ENCODE data around the gene RASEF. TPM values are rescaled to one million over a fixed set of nuclear protein-coding genes. Genes with fewer than 3 reads are reported as not detected.
A peak's percentile ranks its signal among the peaks of the same experiment; 100 is the strongest.
"Not testable (repeated sequence)": the region's sequence is repeated elsewhere in the genome, so short reads cannot be mapped to it uniquely, and the experiment has no call there.

RASEF gene
- 4.1 TPM for polyA plus RNA-seq (2012; ENCODE audit: insufficient read depth, insufficient read length)

DNA sequence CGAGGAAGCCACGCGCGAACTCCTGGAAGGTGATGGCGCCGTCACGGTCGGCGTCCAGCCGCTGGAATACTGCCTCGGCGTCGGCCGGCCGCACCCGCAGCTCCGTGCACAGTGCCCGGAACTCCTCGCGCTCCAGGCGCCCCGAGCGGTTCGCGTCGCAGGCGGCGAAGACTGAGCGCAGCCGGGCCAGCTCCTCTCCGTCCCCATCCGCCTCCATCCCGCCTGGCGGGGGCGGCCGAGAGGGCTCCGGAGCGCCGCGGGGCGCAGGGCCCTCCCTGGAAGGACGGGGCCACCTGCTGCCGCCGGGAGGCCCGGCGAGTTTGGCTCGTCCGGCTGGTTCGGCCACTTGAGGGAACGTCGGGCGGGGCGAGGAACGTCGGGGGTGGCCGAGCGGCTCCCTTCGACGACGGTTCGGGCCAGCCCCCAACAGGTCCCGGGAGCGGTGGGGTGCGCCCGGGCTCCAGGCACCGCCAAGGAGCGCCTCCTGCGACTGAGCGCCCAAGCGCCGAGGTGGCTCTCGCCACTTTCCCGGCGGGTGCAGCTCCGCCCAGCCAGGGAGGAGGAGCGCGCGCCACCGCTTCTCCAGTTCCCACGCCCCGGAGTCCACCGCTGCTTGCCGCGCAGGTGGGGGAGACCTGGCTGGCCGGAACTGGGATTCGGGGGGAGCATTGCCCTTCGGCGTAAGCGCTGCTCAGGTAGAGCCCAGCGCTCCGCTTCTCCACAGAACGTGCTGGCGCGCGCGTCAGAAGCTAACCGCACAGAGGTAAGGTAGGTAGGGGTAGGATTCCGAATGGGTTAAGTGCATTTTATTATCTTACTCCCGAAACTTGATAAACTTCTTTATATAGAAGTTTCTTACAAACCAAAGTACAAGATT is at the start of gene RASEF:
TSS of gene RASEF (minus strand) at position 492 of the 877 bp plus-strand sequence. CDS start at position 217, 275 bp downstream.
- H3K4me3 ChIP-seq (ENCODE audit: low read length), result peak within 1 kb of the TSS; percentile 7; the same call in 1 of the 2 replicates
- no peak for DNase-seq (ENCODE audit: low read depth, low spot score)

DNA sequence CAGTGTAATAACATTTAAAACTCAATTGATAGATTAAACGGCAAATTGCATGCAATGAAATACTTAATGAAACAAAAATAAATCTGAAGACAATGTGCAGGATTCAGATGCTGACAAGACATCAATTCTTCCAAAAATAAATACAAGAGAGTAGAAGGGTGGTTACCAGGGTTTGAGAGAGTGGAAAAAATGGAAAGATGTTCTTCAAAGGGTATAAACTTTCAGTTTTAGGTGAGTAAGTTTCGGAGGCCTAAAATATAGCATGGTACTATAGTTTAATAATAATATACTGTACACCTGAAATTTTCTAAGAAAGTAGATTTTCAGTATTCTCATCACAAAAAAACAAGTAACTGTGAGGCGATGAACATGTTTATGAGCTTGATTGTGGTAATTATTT is 48.2 kb upstream of the RASEF start:
- no peak overlapping the region for H3K4me3 ChIP-seq (ENCODE audit: low read length)
- DNase-seq (ENCODE audit: low read depth, low spot score), result no peak

DNA sequence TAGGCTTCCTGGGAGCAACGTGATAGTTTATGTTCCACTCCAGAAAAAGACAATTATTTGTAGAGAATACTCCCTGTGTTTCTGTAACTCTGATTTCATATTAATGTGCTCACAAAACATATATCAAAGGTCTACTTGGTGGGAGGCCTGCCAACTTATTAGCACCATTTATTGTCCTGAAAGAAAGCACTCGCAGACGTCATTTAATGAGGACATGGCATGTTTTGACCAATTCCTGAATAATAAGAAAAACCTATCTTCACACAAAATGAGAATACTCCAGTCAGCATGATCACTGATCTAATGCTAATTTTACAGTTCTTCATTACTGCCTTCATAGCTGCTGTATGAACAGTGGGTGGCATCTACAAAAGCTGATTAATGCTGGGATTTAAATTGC is 46.4 kb upstream of the RASEF start:
- no peak for DNase-seq (ENCODE audit: low read depth, low spot score)
- no peak overlapping the region for H3K4me3 ChIP-seq (ENCODE audit: low read length)

DNA sequence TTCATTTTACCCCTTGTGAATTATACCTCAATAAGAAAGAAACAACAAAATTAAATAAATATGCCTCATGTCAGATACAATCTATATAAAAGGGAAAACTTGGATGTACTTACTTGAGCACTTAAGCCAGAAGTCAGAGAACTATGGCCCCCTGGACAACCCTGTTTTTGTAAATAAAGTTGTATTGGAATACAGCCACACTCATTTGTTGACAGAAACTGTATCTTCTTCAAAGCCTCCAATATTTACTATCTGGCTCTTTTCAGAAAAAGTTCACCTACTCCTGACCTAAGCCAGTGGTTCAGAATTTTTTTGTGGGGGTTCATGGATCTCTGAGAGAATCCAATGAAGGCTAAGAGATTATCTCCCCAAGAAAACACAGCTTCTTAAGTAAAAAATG is 45.3 kb upstream of the RASEF start:
- H3K4me3 ChIP-seq (ENCODE audit: low read length), result no peak overlapping the region
- DNase-seq (ENCODE audit: low read depth, low spot score), result no peak

DNA sequence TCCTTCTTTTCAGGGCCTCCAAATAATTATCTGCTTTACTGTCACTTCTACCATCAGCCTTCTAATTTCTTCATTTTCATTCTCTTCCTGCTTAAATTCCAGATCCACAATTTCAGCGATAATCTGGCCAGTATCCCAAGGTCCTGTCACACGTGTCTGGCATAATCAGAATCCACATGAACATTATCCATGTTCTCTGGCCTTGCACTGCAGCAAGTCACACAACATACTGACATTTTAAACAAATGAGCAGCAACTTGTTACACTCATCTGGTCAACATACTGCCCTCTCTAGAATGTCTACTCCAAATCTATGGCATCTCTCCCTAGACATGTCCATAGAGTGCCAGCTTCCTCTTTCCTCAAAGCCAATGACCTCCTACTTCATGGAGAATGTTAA is 43.8 kb upstream of the RASEF start:
- no peak overlapping the region for H3K4me3 ChIP-seq (ENCODE audit: low read length)
- DNase-seq (ENCODE audit: low read depth, low spot score), result no peak

DNA sequence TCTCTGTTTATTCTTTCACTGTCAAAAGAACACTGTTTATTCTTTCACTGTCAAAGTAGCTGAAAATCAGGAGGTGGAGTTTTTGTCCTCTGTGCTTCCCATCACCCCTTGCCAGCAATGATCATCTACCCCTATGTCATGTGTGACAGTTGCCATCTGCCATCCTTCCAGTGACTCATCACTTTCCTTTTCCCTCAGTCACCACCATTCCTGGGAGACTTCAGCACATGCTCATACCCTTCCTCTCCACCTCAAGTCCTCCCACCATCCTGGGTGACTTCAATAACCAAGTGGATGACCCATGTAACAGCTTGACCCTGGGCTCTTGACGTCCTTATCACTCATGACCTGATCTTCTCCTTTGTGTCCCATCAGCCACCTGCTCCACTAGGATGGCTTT is 43.3 kb upstream of the RASEF start:
- no peak for DNase-seq (ENCODE audit: low read depth, low spot score)
- H3K4me3 ChIP-seq (ENCODE audit: low read length), result no peak overlapping the region

DNA sequence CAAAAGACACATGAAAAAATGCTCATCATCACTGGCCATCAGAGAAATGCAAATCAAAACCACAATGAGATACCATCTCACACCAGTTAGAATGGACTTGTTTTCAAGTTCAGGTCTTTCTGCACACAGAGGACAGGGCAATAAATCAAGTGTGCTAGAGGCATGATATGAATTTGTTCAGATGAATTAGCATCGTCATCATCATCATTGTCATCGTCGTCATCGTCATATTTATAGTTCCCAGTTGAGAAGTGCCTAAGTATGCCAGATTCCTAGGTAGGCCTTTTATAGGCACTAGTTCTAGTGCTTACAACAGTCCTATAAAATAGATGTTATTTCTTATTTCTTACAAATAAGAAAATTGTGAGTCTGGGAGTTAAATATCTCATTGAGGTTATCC is 34.7 kb upstream of the RASEF start:
- no peak for DNase-seq (ENCODE audit: low read depth, low spot score)
- no peak overlapping the region for H3K4me3 ChIP-seq (ENCODE audit: low read length)

DNA sequence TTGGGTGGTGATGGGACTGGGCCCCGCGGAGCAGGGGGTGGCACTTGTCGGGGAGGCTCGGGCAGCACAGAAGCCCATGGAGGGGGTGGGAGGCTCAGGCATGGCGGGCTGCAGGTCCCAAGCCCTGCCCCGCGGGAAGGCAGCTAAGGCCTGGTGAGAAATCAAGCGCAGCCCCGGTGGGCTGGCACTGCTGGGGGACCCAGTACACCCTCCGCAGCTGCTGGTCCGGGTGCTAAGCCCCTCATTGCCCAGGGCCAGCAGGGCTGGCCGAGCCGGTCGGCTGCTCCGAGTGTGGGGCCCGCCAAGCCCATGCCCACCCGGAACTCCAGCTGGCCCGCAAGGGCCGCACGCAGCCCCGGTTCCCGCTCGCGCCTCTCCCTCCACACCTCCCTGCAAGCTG is 30.4 kb upstream of the RASEF start:
- DNase-seq (ENCODE audit: low read depth, low spot score); H3K4me3 ChIP-seq (ENCODE audit: low read length): not testable (repeated sequence)

DNA sequence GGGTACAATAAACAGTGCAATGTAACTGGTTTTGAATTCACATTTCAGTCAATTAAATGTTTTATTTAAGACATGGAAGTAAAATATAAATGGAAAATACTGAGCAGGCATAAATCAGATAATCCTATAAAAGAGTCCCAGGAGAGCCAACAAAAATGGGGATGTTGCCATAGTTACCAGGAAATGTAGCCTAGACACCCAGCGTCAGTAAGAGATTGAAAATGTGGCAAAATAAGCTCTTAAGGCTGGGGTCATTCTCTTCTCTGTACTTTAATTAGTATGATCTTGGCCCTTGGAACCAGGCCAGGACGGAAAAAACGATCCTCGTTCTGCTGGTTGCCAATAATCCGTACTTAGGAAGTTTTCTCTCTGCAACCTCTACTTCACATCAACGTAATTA is 18.9 kb upstream of the RASEF start:
- H3K4me3 ChIP-seq (ENCODE audit: low read length), result no peak overlapping the region
- DNase-seq (ENCODE audit: low read depth, low spot score), result no peak

DNA sequence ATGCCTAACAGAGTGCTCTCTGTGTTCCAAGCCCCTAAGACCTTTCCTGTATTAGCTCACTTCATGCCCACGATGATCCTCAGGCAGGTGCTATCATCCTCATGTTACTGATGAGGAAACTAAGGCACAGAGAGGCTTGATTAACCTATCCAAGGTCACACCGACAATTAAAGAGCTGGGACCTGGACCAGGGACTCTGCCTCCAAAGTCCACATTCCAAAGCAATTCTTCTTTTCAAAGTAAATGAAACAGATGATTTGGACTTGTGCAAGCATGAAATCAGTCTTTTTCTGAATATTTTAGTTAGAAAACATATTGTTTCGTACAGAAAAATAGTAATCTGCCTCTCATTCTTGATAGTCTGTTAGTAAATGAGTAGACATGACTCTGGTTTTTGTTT is 18.1 kb upstream of the RASEF start:
- DNase-seq (ENCODE audit: low read depth, low spot score), result no peak
- H3K4me3 ChIP-seq (ENCODE audit: low read length), result no peak overlapping the region

DNA sequence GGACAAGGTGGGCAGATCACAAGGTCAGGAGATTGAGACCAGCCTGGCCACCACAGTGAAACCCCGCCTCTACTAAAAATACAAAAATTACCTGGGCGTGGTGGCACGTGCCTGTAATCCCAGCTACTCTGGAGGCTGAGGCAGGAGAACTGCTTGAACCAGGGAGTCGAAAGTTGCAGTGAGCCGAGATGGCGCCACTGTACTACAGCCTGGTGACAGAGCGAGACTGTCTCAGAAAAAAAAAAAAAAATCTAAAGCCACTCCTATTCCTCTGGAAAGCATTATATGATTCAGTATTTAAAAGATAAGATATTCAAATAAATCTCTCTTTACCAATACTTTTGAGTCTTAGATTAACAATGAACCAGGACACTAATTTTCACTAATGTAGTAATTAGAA is 13.0 kb upstream of the RASEF start:
- not testable (repeated sequence) for H3K4me3 ChIP-seq (ENCODE audit: low read length); DNase-seq (ENCODE audit: low read depth, low spot score)

DNA sequence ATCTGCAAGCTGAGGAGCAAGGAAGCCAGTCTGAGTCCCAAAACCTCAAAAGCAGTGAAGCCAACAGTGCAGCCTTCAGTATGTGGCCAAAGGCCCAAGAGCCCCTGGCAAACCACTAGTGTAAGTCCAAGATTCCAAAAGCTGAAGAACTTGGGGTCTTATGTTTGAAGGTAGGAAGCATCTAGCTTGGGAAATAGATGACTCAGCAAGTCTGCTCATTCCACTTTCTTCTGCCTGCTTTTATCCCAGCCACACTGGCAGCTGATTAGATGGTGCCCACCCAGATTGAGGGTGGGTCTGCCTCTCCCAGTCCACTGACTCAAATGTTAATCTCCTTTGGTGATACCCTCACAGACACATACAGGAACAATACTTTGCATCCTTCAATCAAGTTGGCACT is 9.6 kb upstream of the RASEF start:
- not testable (repeated sequence) for DNase-seq (ENCODE audit: low read depth, low spot score)

DNA sequence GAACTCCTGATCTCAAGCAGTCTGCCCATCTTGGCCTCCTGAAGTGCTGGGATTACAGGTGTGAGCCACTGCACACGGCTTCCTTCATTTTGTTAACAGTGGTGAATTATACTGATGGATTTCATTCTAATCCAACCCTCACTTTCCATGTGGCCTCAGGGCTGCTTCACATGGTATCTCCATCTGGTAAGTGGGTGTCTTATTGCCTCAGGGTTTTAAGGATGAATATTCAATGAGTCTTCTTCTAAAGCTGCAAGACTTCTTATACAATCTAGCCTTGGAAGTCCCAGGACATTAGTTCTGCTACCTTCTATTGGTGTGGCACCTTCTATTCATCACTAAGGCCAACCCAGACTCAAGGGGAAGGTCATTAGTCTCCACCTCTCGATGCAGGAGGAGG is 8.7 kb upstream of the RASEF start:
- no peak for DNase-seq (ENCODE audit: low read depth, low spot score)
- H3K4me3 ChIP-seq (ENCODE audit: low read length), result no peak overlapping the region

More for the DNA sequence above, 9.6 kb upstream of the RASEF start:
- not testable (repeated sequence) for H3K4me3 ChIP-seq (ENCODE audit: low read length)

DNA sequence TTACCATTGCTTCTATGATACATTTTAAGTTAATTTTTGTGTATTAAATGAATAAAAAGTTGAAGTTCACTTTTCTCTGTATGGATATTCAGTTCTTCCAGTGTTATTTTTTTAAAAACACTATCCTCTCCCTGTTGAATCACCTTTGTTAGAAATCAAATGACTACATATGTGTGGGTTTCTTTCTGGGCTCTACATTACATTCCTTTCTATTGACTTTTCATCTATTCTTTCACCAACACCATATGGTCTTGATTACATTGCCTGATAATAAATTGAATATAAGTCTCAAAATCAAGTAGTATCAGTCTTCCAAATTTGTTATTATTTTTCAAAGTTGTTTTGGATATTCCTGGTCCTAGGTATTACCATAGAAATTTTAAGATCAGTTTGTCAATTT is 7.3 kb upstream of the RASEF start:
- H3K4me3 ChIP-seq (ENCODE audit: low read length), result no peak overlapping the region
- no peak for DNase-seq (ENCODE audit: low read depth, low spot score)

DNA sequence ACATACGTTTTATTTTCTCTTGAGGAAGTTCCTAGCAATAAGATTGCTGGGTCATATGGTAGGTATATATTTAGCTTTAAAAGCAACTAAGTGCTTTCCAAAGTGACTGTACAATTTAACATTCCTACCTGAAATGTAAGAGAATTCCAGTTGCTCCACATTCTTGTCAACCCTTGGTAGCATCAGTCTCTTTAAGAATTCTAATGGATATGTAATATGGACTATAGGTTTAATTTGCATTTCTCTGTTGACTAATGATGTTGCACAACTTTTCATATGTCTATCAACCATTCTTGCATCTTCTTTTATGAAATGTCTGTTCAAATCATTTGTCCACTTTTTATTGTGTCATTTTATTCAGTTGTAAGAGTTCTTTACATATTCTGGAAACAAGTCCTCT is 6.7 kb upstream of the RASEF start:
- H3K4me3 ChIP-seq (ENCODE audit: low read length), result no peak overlapping the region
- no peak for DNase-seq (ENCODE audit: low read depth, low spot score)

DNA sequence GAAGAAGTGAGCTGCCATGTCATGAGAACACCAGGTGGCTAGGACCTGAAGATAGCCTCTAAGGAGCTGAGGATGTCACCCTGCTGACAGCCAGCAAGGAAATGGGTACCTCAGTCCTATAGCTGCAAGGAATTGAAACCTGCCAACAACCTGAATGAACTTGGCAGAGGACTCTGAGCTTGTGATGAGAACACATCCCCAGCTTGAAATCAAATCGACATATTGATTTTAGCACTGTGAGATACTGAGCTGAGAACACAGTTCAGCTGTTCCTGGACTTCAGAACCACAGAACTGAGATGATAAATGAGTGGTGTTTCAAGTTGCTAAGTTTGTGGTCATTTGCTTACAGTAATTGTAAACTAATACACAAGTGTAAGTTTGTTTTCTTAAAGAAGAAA is 5.5 kb upstream of the RASEF start:
- no peak overlapping the region for H3K4me3 ChIP-seq (ENCODE audit: low read length)
- DNase-seq (ENCODE audit: low read depth, low spot score), result no peak

DNA sequence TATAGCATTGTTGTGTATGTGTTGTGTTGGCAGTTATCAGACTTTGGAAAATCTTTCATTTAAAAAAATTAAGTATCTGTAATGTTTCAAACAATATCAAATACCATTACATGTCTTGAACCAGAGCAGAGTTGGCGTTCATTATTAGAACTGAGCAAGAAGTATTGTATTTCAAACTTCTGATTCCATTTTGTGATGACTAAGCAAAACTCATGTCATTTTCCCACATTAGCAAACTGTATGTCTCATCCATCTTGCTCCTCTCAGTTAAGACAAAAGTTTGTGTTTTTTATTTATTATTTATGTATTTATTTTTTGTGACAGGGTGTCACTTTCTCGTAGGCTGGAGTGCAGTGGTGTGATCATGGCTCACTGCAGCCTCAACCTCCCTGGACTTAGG is 4.6 kb upstream of the RASEF start:
- DNase-seq (ENCODE audit: low read depth, low spot score), result no peak
- H3K4me3 ChIP-seq (ENCODE audit: low read length), result no peak overlapping the region

DNA sequence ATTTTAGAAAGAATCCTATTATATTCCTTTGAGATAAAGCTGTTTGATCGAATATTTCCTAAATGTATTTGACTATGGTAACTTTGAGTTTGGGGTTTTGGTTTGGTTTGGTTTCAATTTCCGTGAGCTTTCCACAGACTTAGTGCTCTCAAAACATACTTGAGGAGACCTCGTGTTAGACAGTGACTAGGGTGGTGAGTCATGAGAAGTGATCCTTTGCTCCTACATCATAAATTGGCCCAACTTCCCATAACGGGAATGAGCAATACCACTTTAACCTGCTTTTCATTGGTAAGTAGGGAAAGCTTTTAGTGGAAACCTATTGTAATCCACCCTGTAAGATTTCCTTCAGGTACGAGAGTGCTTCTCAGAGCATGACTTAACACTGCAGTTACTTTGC is 3.8 kb upstream of the RASEF start:
- H3K4me3 ChIP-seq (ENCODE audit: low read length), result no peak overlapping the region
- no peak for DNase-seq (ENCODE audit: low read depth, low spot score)

DNA sequence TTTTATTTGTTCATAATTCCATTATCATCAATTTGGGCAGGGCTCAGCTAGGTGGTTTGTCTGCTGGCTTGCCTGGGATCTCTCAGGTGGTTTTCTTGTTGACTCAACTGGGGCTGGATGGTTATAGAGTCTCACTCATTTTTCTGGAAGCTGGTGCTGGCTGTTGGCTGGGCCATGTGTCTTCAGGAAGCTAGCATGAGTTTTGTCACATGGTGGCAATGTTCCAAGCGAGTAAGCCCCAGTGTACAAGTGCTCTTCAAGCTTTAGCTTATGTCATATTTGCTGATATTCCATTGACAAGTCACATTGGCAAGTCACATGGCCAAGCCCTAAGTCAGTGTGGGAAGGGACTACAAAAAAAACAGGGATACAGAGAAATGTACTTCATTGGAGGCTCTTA is 2.3 kb upstream of the RASEF start:
- H3K4me3 ChIP-seq (ENCODE audit: low read length), result no peak overlapping the region
- DNase-seq (ENCODE audit: low read depth, low spot score), result no peak

DNA sequence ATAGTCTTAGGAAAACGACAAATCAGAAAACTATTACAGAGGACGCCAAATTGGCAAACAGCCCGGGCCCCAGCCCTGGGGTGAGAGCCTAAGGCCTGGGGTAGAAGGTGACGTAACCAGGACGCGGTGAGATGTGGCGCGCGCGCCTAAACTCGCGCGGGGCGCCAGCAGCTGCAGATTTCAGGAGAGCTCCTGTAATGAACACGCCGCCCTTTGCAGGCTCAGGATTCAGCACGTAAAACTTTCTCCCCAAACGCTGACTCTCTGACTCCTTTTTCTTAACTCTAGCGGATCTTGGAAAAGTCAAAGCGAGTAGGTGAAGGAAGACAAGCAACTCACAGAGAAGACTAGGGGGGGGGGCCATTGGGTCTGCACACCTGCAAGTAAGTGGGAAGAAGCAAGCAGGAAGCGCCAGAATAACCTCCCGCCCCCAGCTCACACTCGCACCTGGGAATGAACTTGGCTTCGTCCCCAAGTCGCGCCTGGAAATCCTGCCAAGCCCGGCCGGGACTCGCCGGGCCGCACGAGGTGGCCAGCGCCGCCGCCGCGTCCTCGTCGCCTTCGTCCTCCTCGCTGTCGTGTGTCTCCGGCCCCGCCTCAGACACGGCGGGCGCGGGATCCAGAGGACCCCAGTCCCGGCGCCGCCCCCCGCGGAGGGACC is 822 bp downstream of the RASEF start:
- DNase-seq (ENCODE audit: low read depth, low spot score), result no peak
- H3K4me3 ChIP-seq (ENCODE audit: low read length), result peak overlapping the region; percentile 7; the same call in 1 of the 2 replicates

DNA sequence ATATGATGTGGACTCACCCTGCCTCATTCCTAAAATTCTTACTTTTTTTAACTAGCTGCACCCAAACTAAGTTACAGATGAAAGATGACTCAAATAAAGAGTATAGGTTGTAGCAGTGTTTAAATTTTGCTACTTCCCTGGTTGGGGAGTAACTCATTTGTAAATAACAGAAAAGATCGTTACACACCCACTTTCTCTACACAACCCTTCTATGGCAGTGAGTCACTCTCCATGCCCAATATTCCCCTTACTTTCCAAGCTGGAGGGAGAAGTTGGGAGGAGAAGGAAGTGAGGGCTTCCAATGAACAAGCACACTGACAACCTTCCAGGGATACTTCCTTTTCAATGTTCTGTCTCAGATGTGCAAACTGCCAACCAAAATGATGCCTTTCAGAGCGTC is 1.9 kb downstream of the RASEF start:
- no peak overlapping the region for H3K4me3 ChIP-seq (ENCODE audit: low read length)
- no peak for DNase-seq (ENCODE audit: low read depth, low spot score)

Data from Jurkat, Clone E6-1 (cell line).